Measurements from ENCODE around the gene SYTL3.

The SYTL3 gene

DNA sequence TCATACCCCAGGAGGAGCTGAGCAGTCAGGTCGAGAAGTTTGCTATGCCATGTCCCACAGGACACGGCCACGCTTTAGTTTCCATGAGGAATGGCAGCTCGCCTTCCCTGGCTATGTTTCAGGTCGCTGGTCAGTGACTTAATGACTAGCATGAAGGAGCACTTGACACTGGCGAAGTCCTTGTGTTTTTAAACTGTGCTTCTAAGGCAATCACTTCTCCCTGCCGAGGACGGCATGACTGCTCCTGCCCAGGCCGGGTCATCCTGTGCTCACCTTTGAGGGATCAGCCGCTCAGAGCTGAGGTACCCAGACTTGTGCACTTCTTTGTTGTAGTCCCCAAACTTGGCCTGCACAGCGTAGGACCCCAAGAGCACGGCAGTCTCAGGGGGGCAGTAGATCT lies 135.2 kb downstream of the SYTL3 start:
- TF ChIP-seq, protein P1, sequence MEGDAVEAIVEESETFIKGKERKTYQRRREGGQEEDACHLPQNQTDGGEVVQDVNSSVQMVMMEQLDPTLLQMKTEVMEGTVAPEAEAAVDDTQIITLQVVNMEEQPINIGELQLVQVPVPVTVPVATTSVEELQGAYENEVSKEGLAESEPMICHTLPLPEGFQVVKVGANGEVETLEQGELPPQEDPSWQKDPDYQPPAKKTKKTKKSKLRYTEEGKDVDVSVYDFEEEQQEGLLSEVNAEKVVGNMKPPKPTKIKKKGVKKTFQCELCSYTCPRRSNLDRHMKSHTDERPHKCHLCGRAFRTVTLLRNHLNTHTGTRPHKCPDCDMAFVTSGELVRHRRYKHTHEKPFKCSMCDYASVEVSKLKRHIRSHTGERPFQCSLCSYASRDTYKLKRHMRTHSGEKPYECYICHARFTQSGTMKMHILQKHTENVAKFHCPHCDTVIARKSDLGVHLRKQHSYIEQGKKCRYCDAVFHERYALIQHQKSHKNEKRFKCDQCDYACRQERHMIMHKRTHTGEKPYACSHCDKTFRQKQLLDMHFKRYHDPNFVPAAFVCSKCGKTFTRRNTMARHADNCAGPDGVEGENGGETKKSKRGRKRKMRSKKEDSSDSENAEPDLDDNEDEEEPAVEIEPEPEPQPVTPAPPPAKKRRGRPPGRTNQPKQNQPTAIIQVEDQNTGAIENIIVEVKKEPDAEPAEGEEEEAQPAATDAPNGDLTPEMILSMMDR (IDR thresholded peaks at IDR 0.05) = no peak

DNA sequence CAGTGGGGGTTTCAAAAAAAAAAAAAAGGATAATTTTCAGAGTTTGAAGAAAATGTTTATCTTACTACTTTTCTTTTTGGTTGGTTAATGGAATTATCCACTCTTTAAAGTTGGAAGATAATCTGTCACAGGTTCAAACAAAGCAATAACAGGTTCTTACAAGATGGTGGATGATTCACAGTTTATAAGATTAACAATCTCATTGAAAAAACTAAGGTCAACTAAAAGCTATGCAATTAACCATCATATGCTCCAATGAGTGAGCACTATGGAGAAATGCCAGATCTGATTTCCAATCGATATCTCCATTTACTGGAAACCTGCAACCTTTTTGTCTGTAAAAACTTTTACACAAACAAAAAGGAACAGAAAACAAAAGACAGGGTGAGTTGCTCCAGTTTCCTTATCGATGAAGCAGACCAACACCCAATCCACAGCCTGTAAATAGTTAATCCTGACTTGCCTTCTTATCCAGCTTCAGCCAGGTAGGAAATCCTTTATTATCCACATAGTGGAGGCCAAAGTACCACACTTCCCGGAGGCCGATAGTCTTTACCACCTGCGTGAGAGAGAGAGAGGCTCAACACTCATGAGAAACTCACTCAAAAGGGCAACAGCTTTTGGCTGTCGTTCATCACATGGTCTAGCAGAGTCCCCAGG lies 136.9 kb downstream of the SYTL3 start:
- TF ChIP-seq, protein P1 (IDR thresholded peaks at IDR 0.05) = no peak

DNA sequence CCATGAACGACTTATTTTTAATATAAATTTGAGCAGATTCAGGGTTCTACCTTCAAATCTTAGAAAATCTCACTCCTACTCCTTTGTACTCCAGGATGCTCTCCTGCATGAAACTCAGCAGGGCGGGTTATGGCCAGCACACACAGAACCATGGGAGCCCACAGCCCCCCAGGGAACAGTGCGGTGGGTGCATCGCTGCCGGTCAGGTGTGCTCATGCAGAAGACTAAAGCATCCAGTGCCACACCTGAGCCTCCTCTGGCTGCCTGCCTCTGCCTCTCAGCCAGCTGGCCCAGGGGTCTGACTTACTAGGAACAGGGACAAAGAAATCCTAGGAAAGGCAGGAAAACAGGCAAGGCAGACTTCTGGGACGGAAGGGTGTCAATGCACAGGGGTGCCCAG lies 137.5 kb downstream of the SYTL3 start:
- TF ChIP-seq, protein P1 (IDR thresholded peaks at IDR 0.05) = no peak

DNA sequence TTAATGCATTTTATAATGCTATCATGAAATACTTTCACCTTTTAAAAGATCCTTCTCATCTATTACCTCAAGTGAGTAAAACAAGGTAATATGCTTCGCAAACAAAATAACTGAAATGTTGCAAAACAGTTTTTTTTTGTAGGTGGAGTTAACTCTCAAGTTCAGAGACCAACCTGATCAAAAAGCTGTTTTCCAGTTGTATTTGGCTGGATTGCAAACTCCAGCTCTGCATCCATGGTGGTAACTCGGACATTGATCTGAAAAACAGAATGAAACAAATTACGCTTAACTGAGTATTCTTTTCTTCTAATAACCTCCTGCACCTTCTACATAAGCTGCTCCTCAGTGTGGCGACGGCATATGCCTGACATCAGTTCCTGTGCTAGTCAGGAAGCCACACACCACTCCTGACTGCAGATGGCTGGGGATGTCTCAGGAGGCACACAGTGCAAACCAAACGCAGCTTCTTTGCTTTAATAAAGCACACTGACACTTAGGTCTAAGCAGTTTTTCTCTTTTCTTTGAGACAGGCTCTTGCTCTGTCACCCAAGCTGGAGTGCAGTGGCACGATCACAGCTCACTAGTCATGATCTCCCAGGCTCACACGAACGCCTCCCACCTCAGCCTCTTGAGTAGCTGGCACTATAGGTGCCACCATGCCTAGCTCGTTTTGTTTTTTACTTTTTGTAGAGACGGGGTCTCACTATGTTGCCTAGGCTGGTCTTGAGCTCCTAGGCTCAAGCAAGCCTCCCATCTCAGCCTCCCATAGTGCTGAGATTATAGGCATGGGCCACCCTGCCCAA lies 139.5 kb downstream of the SYTL3 start:
- TF ChIP-seq, protein P1 (IDR thresholded peaks at IDR 0.05) = no peak

DNA sequence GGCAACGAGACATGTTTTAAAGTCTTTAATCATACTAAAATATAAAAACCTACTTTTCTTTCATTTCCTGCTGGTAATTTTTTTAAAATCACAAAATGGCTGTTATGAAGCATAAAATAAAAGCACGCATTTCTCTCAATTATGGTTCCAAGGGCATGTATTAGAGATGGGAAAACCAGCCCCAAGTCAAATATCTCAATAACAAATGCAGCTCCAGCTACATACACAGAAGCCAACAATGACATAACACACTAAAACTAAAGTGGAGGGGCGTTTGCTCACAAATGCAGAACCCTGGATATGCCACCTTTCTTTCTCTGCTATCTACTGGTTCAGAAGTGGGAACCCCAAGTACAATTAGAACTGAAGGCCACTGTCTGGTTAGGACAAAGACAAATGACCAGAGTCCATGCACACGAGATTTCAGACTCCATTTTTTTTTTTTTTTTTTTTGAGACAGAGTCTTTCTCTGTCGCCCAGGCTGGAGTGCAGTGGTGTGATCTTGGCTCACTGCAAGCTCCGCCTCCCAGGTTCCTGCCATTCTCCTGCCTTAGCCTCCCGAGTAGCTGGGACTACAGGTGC lies 141.5 kb downstream of the SYTL3 start:
- TF ChIP-seq, protein P1 (IDR thresholded peaks at IDR 0.05) = no peak

DNA sequence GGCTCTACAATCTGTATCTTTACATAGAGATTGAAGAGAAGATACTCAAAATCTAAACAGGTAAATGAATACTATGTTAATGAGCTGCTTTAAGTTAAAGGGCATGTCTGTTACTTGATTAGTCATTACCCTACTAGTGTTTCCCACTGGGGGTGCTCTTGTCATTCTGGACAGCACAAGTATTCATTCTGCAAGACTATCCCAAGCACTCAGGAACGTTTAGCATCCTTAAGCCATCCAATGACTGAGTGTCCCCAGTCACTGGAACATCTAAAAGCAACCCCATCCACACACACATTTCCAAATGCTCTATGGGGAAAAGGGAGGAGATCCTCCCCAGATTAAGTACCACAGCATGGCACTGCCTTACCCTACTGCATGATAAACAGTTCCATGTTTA lies 143.6 kb downstream of the SYTL3 start:
- TF ChIP-seq, protein P1 (IDR thresholded peaks at IDR 0.05) = no peak

DNA sequence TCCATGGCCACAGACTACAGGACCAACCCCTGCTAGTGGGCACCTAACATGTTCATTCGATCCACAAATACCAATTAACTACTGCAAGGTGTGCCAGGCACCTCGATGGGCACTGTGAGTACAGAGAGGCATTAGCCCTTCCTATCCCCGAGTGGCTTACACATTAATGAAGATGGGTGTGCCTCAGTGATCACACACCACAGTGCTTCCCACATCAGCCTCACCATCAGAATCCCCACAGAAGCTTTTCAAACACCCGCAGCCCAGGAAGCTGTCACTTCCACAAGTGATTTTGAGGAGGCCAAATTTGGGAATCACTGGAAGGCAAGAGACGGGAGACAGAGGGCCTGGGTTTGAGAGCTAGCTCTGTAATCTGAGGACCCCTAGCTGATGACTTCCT lies 145.7 kb downstream of the SYTL3 start:
- TF ChIP-seq, protein P1 (IDR thresholded peaks at IDR 0.05) = no peak
